EL (cell line): Measurements from ENCODE around the gene WNT3.
"Not testable (repeated sequence)": the region's sequence is repeated elsewhere in the genome, so short reads cannot be mapped to it uniquely, and the experiment has no call there.

Experiments
- DNase-seq: peaks from one replicate; pipeline ENCODE4 v3.0.0-alpha.2; 2016

The WNT3 gene

GRCh38 chr17:46818316-46818928 lies at the start of gene WNT3:
WNT3 (minus strand) TSS chr17:46818692; CDS start chr17:46818597, 95 bp downstream.
- peak; percentile 32 for DNase-seq

- no peak for DNase-seq
Measured at GRCh38 chr17:46866747-46867146, 48.3 kb upstream of the WNT3 start.

- DNase-seq: no peak
Measured at GRCh38 chr17:46866325-46866724, 47.8 kb upstream of the WNT3 start.

- DNase-seq: peak; percentile 79
Measured at GRCh38 chr17:46865100-46865499, 46.6 kb upstream of the WNT3 start.

- DNase-seq: no peak
Measured at GRCh38 chr17:46863383-46864121, 45.1 kb upstream of the WNT3 start.

GRCh38 chr17:46862949-46863348 lies 44.5 kb upstream of the WNT3 start:
- no peak for DNase-seq

GRCh38 chr17:46859996-46860395 lies 41.5 kb upstream of the WNT3 start:
- DNase-seq: no peak

- no peak for DNase-seq
Measured at GRCh38 chr17:46857600-46857999, 39.1 kb upstream of the WNT3 start.

- DNase-seq: no peak
Measured at GRCh38 chr17:46854948-46855347, 36.5 kb upstream of the WNT3 start.

GRCh38 chr17:46854515-46854914 lies 36.0 kb upstream of the WNT3 start:
- DNase-seq: no peak

- DNase-seq: peak; percentile 42
Measured at GRCh38 chr17:46853896-46854444, 35.5 kb upstream of the WNT3 start.

GRCh38 chr17:46851029-46851741 lies 32.7 kb upstream of the WNT3 start, which contains the start of gene WNT9B:
WNT9B (plus strand) TSS chr17:46851583; CDS start chr17:46851639, 56 bp downstream.
- DNase-seq: no peak

- no peak for DNase-seq
Measured at GRCh38 chr17:46850688-46851028, 32.2 kb upstream of the WNT3 start.

- DNase-seq: no peak
Measured at GRCh38 chr17:46848534-46848933, 30.0 kb upstream of the WNT3 start.

GRCh38 chr17:46847204-46848191 lies 29.0 kb upstream of the WNT3 start:
- DNase-seq: no peak

GRCh38 chr17:46842835-46843234 lies 24.3 kb upstream of the WNT3 start:
- no peak for DNase-seq

- no peak for DNase-seq
Measured at GRCh38 chr17:46841561-46842379, 23.3 kb upstream of the WNT3 start.

GRCh38 chr17:46840596-46840995 lies 22.1 kb upstream of the WNT3 start:
- DNase-seq: not testable (repeated sequence)

GRCh38 chr17:46839211-46839610 lies 20.7 kb upstream of the WNT3 start:
- no peak for DNase-seq

- DNase-seq: no peak
Measured at GRCh38 chr17:46837521-46837920, 19.0 kb upstream of the WNT3 start.

- no peak for DNase-seq
Measured at GRCh38 chr17:46836500-46836899, 18.0 kb upstream of the WNT3 start.
